Measurements from ENCODE around the gene KANK3.
"Not testable (repeated sequence)": the region's sequence is repeated elsewhere in the genome, so short reads cannot be mapped to it uniquely, and the experiment has no call there.

GRCh38 chr19:8318835-8319234 lies 24.2 kb downstream of the KANK3 start:
- TF ChIP-seq CTCF, POLR2A (IDR thresholded peaks at IDR 0.05): not testable (repeated sequence)

Data from prostate gland (tissue), 2 donors.